GM12872 (cell line): ENCODE results near the gene SYNGR3.

Experiments used
- TF ChIP-seq, protein P1 (sequence below): IDR thresholded peaks from 3 replicates; pipeline ENCODE4 v1.5.1; 2011; ENCODE audit warnings: low read depth, mild to moderate bottlenecking, low read length, moderate library complexity; ENCODE audit not compliant: insufficient read depth

Gene SYNGR3

DNA sequence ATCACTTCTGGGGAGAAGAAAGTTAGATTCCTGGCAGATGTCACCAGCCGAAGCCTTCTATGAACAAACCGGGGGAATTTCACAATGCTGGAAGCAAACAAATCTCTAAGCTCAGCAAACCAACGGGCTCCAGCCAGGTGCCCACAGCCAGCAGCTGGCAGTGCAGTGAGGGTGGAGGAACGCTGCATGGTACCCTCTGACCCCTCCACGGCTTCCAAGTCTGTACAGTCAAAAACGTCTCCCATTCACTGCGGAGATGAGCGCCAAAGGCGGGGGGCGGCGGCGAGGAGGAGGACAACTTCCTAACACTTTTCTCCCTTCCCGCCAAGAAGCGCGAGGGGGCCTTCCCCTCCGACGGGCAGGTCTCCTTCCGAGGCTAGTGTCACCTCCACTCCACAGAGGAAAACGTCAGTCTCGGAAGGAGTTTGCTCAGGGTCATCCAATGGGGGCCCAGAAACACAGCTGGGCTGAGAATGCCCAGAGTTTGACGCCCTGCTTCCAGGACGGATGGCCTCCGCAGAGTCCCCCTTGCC lies 18.9 kb downstream of the SYNGR3 start:
- TF ChIP-seq, protein P1, sequence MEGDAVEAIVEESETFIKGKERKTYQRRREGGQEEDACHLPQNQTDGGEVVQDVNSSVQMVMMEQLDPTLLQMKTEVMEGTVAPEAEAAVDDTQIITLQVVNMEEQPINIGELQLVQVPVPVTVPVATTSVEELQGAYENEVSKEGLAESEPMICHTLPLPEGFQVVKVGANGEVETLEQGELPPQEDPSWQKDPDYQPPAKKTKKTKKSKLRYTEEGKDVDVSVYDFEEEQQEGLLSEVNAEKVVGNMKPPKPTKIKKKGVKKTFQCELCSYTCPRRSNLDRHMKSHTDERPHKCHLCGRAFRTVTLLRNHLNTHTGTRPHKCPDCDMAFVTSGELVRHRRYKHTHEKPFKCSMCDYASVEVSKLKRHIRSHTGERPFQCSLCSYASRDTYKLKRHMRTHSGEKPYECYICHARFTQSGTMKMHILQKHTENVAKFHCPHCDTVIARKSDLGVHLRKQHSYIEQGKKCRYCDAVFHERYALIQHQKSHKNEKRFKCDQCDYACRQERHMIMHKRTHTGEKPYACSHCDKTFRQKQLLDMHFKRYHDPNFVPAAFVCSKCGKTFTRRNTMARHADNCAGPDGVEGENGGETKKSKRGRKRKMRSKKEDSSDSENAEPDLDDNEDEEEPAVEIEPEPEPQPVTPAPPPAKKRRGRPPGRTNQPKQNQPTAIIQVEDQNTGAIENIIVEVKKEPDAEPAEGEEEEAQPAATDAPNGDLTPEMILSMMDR = no peak

DNA sequence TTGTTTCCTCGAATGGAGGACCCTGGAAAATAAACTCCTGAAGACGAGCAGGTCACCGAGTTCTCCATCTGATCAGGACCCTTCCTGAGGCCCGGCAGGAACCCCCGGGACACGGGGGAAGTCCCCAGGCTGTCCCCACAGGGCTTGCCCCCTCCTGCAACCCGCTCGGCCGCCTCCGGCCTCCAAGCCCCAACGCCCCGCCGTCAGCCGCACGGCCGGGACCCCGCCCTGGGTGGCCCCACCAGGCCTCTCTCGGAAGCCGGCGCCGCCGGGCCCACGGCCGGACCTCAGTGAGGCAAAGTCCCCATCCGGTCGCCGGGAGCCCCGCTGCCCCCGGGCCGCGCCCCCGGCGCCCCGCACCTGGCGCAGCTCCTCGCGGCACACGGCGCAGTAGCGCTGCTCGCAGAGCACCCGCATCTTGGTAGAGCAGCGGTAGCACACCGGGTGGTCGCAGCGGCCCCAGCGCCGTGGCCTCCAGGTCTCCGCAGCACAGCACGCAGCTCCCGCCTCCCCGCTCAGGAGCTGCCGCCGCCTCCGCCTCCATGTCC lies 19.5 kb downstream of the SYNGR3 start:
- TF ChIP-seq, protein P1 = no peak

DNA sequence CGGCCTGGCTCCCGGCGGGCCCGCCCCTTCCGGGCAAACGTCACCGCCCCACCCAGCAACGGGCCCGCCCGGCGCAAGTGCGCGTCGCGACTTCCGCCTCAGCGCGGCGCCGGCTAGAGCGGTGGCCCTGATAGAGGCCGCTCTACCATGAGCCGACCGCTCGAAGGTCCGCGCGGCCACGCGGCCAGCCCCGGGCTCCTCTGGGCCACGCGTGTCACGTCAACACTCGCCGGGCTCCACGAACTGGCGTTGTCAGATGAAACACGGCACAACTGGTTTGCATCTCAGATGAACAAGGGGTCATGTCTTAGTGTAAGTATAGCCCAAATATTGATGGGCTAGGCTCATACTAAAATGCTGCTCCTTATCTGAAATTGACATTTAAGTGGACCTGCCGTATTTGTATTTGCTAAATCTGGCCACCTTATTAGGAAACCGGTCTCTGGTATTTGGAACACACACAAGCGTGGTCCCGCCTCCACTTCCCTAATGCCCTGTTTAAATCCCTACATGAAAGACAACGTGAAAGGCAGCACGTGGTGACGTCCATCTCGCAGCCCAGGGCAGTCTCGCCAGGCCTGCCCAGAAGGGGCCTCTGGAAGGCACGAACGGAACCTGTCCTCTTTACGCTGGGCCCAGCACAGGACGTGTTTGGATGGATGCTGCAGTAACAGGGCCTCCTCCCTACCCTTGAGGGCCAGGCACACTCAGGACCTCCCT lies 20.2 kb downstream of the SYNGR3 start, which contains the start of gene ZNF598:
Gene ZNF598 (minus strand): TSS at position 31 of the 720 bp plus-strand sequence.
- TF ChIP-seq, protein P1 = no peak

DNA sequence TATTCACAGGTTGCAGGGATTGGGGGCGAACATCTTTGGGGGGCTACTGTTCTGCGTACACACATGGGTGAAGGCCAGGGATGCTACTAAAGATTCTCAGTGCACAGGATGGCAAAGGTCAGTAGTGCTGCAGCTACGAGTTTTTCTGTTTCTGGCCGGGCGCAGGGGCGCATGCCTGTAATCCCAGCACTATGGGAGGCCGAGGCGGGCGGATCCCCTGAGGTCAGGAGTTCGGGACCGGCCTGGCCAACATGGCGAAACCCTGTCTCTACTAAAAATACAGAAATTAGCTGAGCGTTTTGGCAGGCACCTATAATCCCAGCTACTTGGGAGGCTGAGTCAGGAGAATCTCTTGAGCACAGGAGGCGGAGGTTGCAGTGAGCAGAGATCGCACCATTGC lies 23.8 kb downstream of the SYNGR3 start:
- TF ChIP-seq, protein P1 = no peak

DNA sequence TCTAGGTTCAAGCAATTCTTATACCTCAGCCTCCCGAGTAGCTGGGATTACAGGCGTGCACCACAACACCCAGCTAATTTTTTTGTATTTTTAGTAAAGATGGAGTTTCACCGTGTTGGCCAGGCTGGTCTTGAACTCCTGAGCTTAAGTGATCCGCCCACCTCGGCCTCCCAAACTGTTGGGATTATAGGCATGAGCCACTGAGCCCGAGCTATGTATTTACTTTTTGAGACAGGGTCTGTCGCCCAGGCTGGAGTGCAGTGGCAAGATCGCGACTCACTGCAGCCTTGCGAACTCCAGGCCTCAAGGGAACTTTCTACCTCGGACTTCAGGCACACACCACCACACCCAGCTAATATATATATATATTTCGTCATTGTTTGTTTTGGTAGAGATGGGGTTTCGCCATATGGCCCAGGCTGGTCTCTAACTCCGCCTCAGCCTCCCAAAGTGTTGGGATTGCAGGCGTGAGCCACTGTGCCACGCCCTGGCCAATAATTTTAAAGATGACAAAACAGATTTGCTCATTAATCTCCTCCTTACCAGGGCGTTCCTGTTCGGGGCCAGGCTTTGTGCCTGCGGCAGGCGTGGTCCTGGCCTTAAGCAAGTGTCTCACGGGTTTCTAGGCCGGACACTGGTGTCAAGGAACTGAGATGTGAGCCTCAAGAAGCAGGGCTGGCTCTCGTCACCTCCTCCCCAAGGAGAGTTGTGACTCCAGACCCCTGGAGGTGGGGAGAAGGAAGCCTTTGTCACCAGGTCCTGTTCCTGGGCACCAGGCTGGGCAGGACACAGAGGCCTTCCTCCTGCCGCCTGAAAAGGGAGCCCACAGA lies 25.6 kb downstream of the SYNGR3 start:
- TF ChIP-seq, protein P1 = no peak

DNA sequence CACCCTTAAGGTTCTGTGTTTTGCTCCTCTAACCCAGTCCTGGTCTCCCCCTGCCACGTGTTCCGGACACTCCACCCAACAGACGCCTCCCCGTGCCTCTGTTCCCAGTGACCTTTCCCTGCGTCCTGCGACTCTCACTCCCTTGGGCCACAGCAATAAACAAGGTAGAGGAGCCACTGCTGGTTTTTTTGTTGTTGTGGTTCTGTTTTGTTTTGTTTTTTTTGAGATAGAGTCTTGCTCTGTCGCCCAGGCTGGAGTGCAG lies 26.1 kb downstream of the SYNGR3 start:
- TF ChIP-seq, protein P1 = no peak

DNA sequence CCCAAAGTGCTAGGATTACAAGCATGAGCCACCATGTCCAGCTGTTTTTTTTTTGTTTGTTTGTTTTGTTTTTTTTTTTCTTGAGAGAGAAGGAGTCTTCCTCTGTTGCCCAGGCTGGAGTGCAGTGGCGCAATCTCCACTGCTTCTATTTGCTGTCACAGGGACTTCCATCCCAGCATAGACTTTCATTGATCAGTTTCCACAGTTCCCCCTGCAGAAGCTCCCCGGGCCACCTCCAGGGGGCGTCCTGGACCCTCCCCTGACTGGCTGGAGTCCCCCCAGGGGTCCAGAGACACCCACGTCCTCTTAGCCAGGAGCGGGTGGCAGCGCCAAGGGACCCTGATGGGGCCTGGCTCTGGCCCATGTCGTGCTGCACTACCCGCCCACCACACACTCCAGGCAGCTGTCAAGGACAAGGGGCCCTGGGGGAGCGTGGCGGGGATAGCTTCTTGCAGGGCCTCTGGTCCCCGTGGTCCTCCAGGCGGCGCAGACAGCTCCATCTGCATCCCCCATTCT lies 26.7 kb downstream of the SYNGR3 start:
- TF ChIP-seq, protein P1 = peak; percentile 63
